LNCaP clone FGC (cell line): ENCODE results near the gene ZNF598.
A peak's percentile ranks its signal among the peaks of the same experiment; 100 is the strongest.
"Not testable (repeated sequence)": the region's sequence is repeated elsewhere in the genome, so short reads cannot be mapped to it uniquely, and the experiment has no call there.

ENCODE experiments used
- DNase-seq: peaks from one replicate; pipeline ENCODE4 v3.0.0-alpha.2; 2011; ENCODE audit warnings: low read depth
- H3K4me3 ChIP-seq: 2 replicates; pipeline ENCODE4 v1.5.1; 2011; ENCODE audit warnings: mild to moderate bottlenecking, low read depth, low read length, control low read depth
- TF ChIP-seq, protein P1 (sequence below): IDR thresholded peaks from 2 replicates; pipeline ENCODE4 v1.5.1; 2012; ENCODE audit warnings: mild to moderate bottlenecking; ENCODE audit not compliant: control insufficient read depth, insufficient read depth; ENCODE audit errors: extremely low read depth

ZNF598 gene

DNA sequence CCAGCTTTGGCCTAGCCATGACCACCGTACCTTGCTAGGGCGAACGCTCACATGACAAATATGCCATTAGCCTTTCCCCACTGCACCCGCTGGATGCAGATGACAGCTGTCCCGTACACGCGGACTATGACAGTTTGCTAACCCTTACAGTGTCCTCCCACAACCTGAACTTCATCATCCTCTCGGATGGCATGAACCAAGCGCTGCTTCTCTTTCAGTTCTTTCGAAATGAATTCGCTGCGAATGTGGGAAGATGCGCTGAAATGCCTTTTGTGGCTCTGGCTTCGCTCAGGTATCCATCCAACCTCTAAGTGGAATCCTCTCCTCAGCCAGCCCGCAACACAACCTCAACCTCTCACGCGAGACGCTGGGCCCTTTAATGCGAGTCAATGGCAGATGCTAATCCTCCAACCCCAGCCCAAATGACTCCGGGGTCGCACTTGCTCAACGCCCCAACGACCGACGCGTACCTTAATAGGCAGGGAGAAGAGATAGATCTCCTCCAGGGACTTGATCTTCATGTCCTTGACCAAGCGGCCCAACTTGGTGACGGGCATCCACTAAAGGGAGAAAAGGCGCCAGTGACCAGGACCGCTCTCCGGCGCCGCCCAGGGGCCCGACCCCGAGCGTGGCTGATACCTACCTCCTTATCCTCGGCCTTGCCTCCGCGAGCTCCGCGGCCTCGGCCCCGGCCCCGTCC lies 45.7 kb downstream of the ZNF598 start:
- peak overlapping the region; percentile 96 for H3K4me3 ChIP-seq
- DNase-seq, result no peak
- TF ChIP-seq, protein P1, sequence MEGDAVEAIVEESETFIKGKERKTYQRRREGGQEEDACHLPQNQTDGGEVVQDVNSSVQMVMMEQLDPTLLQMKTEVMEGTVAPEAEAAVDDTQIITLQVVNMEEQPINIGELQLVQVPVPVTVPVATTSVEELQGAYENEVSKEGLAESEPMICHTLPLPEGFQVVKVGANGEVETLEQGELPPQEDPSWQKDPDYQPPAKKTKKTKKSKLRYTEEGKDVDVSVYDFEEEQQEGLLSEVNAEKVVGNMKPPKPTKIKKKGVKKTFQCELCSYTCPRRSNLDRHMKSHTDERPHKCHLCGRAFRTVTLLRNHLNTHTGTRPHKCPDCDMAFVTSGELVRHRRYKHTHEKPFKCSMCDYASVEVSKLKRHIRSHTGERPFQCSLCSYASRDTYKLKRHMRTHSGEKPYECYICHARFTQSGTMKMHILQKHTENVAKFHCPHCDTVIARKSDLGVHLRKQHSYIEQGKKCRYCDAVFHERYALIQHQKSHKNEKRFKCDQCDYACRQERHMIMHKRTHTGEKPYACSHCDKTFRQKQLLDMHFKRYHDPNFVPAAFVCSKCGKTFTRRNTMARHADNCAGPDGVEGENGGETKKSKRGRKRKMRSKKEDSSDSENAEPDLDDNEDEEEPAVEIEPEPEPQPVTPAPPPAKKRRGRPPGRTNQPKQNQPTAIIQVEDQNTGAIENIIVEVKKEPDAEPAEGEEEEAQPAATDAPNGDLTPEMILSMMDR, result peak; percentile 28; the same call in 1 of the 2 replicates

GRCh38 chr16:1962161-1963153 lies 47.2 kb downstream of the ZNF598 start:
- peak overlapping the region; percentile 96 for H3K4me3 ChIP-seq
- DNase-seq, result not testable (repeated sequence)

DNA sequence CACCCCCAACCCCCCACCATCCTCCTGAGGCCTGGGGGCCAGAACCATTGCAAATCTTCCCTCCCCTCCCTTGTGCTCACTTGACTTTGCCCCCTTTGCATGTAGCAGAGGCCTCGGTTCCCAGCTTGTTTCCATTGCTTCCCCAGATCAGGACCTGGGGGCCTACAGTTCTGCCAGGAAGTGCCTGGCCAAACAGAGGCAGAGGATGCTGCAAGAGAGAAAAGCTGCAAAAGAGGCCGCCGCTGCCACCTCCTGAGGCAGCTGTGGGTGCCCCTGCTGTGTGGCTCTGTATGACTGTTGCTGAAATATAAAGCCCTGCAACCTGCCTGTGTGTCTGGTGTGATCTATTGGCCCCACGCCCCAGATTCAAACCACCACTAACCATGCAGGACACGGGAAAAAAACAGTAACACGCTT lies 48.0 kb downstream of the ZNF598 start:
- TF ChIP-seq, protein P1, result no peak
- no peak overlapping the region for H3K4me3 ChIP-seq
- DNase-seq, result no peak

- DNase-seq, result no peak
- TF ChIP-seq, protein P1, result no peak
- H3K4me3 ChIP-seq, result peak overlapping the region; percentile 88
Observed at GRCh38 chr16:1960665-1961630, 48.7 kb downstream of the ZNF598 start.

GRCh38 chr16:1959269-1960039 lies 50.2 kb downstream of the ZNF598 start, which contains the start of gene NDUFB10:
Gene NDUFB10, plus strand, starts transcription at chr16:1959538. Its CDS starts 87 bp downstream, at chr16:1959625.
- peak; percentile 77 for DNase-seq
- TF ChIP-seq, protein P1, result peak; percentile 85
- H3K4me3 ChIP-seq, result peak within 1 kb of the TSS; percentile 88

- TF ChIP-seq, protein P1, result no peak
Observed at GRCh38 chr16:1958715-1959268, 50.8 kb downstream of the ZNF598 start.

DNA sequence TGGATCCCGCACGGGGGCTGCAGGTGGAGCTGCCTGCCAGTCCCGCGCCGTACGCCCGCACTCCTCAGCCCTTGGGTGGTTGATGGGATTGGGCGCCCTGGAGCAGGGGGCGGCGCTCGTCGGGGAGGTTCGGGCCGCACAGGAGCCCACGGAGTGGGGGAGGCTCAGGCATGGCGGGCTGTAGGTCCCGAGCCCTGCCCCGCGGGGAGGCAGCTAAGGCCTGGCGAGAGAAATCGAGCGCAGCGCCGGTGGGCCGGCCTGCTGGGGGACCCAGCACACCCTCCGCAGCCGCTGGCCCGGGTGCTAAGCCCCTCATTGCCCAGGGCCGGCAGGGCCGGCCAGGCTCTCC lies 51.5 kb downstream of the ZNF598 start:
- not testable (repeated sequence) for DNase-seq, H3K4me3 ChIP-seq

More at GRCh38 chr16:1958715-1959268, 50.8 kb downstream of the ZNF598 start:
- DNase-seq, result no peak
- no peak overlapping the region; the same call in 1 of the 2 replicates for H3K4me3 ChIP-seq

DNA sequence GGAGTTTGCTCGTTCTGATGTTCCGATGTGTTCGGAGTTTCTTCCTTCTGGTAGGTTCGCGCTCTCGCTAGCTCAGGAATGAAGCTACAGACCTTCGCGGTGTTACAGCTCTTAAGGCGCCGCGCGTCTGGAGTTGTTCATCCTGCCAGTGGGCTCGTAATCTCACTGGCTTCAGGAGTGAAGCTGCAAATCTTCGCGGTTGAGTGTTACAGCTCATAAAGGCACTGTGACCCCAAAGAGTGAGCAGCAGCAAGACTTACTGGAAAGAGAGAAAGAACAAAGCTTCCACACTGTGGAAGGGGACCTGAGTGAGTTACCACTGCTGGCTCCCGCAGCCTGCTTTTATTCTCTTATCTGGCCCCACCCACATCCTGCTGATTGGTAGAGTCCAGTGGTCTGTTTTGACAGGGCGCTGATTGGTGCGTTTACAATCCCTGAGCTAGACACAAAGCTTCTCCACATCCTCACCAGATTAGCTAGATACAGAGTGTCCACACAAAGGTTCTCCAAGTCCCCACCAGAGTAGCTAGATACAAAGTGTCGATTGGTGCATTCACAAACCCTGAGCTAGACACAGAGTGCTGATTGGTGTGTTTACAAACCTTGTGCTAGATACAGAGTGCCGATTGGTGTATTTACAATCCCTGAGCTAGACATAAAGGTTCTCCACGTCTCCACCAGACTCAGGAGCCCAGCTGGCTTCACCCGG lies 52.0 kb downstream of the ZNF598 start:
- not testable (repeated sequence) for H3K4me3 ChIP-seq, DNase-seq
